Measurements from ENCODE around the gene RCCD1.

GRCh38 chr15:90949979-90950675, 4.6 kb upstream of the RCCD1 start:
- TF ChIP-seq CTCF (IDR thresholded peaks at IDR 0.05 in 4 of 5, conservative IDR thresholded peaks at IDR 0.05 in 1 of 5), result no peak
- no peak for TF ChIP-seq POLR2A (IDR thresholded peaks at IDR 0.05)
